ENCODE results near the gene TMSB4X.

Gene TMSB4X

DNA sequence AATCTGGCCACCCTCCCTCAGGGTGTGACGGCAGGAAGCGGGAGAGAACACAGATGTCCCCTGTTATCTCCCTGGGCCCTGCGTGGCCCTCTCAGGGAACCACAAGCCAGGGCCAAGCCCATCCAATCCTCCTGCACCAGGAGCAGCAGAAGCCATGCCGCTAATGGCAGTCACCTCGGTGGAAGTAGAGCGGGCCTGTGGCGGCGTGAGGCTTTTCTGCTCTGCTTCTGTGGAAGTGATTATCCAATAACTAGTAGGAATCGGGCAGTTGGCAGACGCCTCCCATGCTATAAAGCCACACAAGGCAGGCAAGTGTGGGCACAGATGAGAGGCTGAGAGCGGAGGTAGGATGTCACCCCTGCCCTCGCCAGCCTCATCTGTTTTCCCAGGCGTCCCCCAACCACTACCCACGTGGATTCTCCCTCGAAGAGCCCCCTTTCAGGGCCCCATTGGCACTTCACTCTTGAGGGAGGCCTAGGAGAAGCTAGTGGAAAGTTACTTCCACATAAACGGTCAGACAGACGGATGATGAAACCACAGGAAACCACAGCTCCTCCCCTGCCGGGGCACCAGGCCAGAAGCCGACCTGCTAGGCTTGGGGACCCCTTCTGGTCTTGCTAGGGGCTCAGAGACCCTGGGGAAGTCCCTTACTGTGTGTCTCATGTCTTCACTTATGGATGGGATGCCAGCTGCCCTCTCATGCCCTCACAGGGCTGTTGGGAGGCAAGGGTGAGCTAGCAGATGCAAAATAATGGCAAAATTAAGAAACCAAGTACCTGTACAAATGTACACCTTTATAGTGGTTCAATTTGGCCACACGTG is 18.8 kb upstream of the TMSB4X start:
- Histone ChIP-seq H2BK15ac (replicated peaks; ENCODE audit: low read depth) (no peak overlapping the region), H3K4me3 (ENCODE audit: low read length) (no peak overlapping the region), H3K27ac (ENCODE audit: low read depth, low read length) (peak overlapping the region; percentile 66), H2BK120ac (ENCODE audit: low read depth, low read length) (peak overlapping the region; percentile 68), H4K5ac (ENCODE audit: low read length) (no peak overlapping the region), H3K4me1 (ENCODE audit: control insufficient read depth, low read depth, low read length) (no peaks in the 10 kb centered on the region), H3K9ac (ENCODE audit: low read length) (no peak overlapping the region), H4K8ac (ENCODE audit: low read depth, low read length) (peak overlapping the region; percentile 97), H2AK5ac (ENCODE audit: low read length) (no peak overlapping the region), H3K79me1 (ENCODE audit: low read length) (no peaks in the 10 kb centered on the region), H2BK5ac (ENCODE audit: low read length) (peak overlapping the region; percentile 83), H3K4me2 (ENCODE audit: low read length) (no peak overlapping the region), H3K18ac (ENCODE audit: low read length) (peak overlapping the region; percentile 39), H3K23ac (ENCODE audit: low read length) (no peak overlapping the region), H3K36me3 (ENCODE audit: control insufficient read depth, insufficient read depth, low read length) (no peaks in the 10 kb centered on the region), H3K4ac (ENCODE audit: low read depth, low read length) (no peak overlapping the region), H3K79me2 (ENCODE audit: control insufficient read depth, insufficient read depth, low read length) (no peaks in the 10 kb centered on the region), H3K56ac (ENCODE audit: low read length) (peak overlapping the region; percentile 67), H3K27me3 (ENCODE audit: insufficient read depth, low read length, poor library complexity) (no peaks in the 10 kb centered on the region)
- WGBS (ENCODE audit: extremely low coverage, insufficient coverage, low lambda C conversion rate): no CpG with 5 or more reads among the region's 20 CpGs
- peak; percentile 67 for DNase-seq

DNA sequence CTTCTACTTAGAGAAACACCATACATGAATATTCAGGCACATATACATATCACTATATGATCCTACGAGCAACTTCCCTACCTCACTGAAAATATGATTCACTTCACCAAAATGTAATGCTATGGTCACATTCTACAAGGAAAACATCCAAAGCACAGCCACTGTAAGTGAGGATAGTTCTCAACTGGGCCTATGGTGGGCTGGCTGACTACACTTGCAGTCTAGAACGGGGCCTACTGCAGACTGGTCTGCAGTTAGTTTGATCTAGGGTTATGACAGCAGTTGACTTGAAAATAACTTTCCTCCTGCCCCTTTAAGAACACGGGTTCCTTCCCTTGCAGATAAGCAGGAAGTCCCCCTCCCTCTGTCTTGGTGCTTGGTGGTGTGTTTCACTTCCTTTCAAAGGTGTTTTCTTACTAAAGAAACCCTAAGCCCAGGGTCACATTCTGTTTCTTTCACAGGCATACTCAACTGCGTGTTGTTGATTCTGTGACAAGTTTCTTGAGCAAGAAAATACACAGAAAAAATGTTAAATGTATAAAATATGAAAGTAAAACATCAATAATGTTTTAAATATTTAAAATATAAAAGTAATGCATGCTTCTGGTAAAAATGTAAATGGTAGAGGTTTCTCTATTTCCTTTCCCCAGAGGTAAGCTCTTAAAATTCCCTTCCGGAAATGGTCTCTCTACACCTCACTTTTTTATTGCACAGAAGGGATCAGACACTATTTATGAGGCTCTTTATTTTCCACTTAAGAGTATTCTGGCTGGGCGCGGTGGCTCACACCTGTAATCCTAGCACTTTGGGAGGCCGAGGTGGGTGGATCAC is 18.0 kb upstream of the TMSB4X start:
- Histone ChIP-seq H3K4me3 (ENCODE audit: low read length) (no peak overlapping the region), H3K79me2 (ENCODE audit: control insufficient read depth, insufficient read depth, low read length) (no peaks in the 10 kb centered on the region), H4K5ac (ENCODE audit: low read length) (no peak overlapping the region), H4K8ac (ENCODE audit: low read depth, low read length) (no peak overlapping the region), H2BK15ac (replicated peaks; ENCODE audit: low read depth) (no peak overlapping the region), H3K9ac (ENCODE audit: low read length) (no peak overlapping the region), H2AK5ac (ENCODE audit: low read length) (no peak overlapping the region), H3K4me2 (ENCODE audit: low read length) (no peak overlapping the region), H3K27ac (ENCODE audit: low read depth, low read length) (peak overlapping the region; percentile 66), H3K36me3 (ENCODE audit: control insufficient read depth, insufficient read depth, low read length) (no peaks in the 10 kb centered on the region), H3K56ac (ENCODE audit: low read length) (peak overlapping the region; percentile 64), H3K18ac (ENCODE audit: low read length) (no peak overlapping the region), H3K4me1 (ENCODE audit: control insufficient read depth, low read depth, low read length) (no peaks in the 10 kb centered on the region), H3K4ac (ENCODE audit: low read depth, low read length) (no peak overlapping the region), H2BK120ac (ENCODE audit: low read depth, low read length) (peak overlapping the region; percentile 36), H3K79me1 (ENCODE audit: low read length) (no peaks in the 10 kb centered on the region), H3K27me3 (ENCODE audit: insufficient read depth, low read length, poor library complexity) (no peaks in the 10 kb centered on the region), H3K23ac (ENCODE audit: low read length) (no peak overlapping the region), H2BK5ac (ENCODE audit: low read length) (no peak overlapping the region)
- DNase-seq: peak; percentile 70
- no CpG with 5 or more reads among the region's 8 CpGs for WGBS (ENCODE audit: extremely low coverage, insufficient coverage, low lambda C conversion rate)

DNA sequence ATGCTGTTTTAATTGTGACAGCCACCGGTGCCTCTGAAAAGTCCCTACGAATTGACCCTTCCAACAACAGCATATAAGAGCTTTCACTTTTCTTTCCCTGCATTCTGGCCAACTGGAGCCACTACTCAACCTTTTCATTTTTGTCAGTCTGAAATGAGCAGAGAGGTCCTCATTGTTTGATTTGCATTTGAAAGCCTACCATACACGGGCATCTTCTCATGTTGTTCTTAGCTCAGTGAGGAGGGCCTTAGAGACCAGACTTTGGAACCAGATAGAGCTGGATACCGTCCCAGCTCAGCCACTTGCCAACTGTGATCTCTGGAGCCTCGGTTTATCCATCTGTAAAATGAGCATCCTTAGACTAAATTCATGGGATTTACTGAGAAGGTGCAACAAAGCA is 16.9 kb upstream of the TMSB4X start:
- H3K36me3 ChIP-seq (ENCODE audit: control insufficient read depth, insufficient read depth, low read length): no peaks in the 10 kb centered on the region
- no peak overlapping the region for H3K56ac ChIP-seq (ENCODE audit: low read length)
- no peak overlapping the region for H4K5ac ChIP-seq (ENCODE audit: low read length)
- peak overlapping the region; percentile 19 for H2BK15ac ChIP-seq (replicated peaks; ENCODE audit: low read depth)
- H3K4ac ChIP-seq (ENCODE audit: low read depth, low read length): peak overlapping the region; percentile 36
- no peak overlapping the region for H2AK5ac ChIP-seq (ENCODE audit: low read length)
- no peak overlapping the region for H3K9ac ChIP-seq (ENCODE audit: low read length)
- H3K79me2 ChIP-seq (ENCODE audit: control insufficient read depth, insufficient read depth, low read length): no peaks in the 10 kb centered on the region
- peak overlapping the region; percentile 61 for H2BK120ac ChIP-seq (ENCODE audit: low read depth, low read length)
- H2BK5ac ChIP-seq (ENCODE audit: low read length): no peak overlapping the region
- H3K4me1 ChIP-seq (ENCODE audit: control insufficient read depth, low read depth, low read length): no peaks in the 10 kb centered on the region
- no peak overlapping the region for H3K23ac ChIP-seq (ENCODE audit: low read length)
- H4K8ac ChIP-seq (ENCODE audit: low read depth, low read length): no peak overlapping the region
- DNase-seq: no peak
- H3K4me2 ChIP-seq (ENCODE audit: low read length): no peak overlapping the region
- no peaks in the 10 kb centered on the region for H3K79me1 ChIP-seq (ENCODE audit: low read length)
- H3K18ac ChIP-seq (ENCODE audit: low read length): no peak overlapping the region
- H3K27ac ChIP-seq (ENCODE audit: low read depth, low read length): no peak overlapping the region
- H3K27me3 ChIP-seq (ENCODE audit: insufficient read depth, low read length, poor library complexity): no peaks in the 10 kb centered on the region
- WGBS (ENCODE audit: extremely low coverage, insufficient coverage, low lambda C conversion rate): no CpG with 5 or more reads among the region's 5 CpGs
- H3K4me3 ChIP-seq (ENCODE audit: low read length): no peak overlapping the region

DNA sequence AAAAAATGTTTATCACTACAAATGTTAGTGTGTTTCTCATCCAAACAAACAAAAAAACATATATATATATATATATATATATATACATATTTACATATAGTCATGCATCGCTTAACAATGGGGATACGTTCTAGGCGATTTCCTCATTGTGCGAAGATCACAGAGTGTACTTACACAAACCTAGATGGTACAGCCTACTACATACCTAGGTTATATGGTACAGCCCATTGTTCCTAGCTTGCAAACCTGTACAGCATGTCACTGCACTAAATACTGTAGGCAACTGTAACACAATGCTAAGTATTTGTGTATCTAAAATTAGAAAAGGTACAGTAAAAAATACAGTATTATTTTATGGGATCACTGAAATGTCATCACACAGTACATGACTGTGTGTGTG is 16.4 kb upstream of the TMSB4X start:
- Histone ChIP-seq H3K79me1 (ENCODE audit: low read length) (no peaks in the 10 kb centered on the region), H2BK15ac (replicated peaks; ENCODE audit: low read depth) (no peak overlapping the region), H3K4me1 (ENCODE audit: control insufficient read depth, low read depth, low read length) (no peaks in the 10 kb centered on the region), H3K56ac (ENCODE audit: low read length) (no peak overlapping the region), H4K5ac (ENCODE audit: low read length) (no peak overlapping the region), H3K4me3 (ENCODE audit: low read length) (no peak overlapping the region), H3K27ac (ENCODE audit: low read depth, low read length) (no peak overlapping the region), H3K4ac (ENCODE audit: low read depth, low read length) (no peak overlapping the region), H2BK5ac (ENCODE audit: low read length) (no peak overlapping the region), H2AK5ac (ENCODE audit: low read length) (no peak overlapping the region), H2BK120ac (ENCODE audit: low read depth, low read length) (no peak overlapping the region), H3K27me3 (ENCODE audit: insufficient read depth, low read length, poor library complexity) (no peaks in the 10 kb centered on the region), H3K4me2 (ENCODE audit: low read length) (no peak overlapping the region), H3K18ac (ENCODE audit: low read length) (no peak overlapping the region), H3K36me3 (ENCODE audit: control insufficient read depth, insufficient read depth, low read length) (no peaks in the 10 kb centered on the region), H4K8ac (ENCODE audit: low read depth, low read length) (no peak overlapping the region), H3K79me2 (ENCODE audit: control insufficient read depth, insufficient read depth, low read length) (no peaks in the 10 kb centered on the region), H3K9ac (ENCODE audit: low read length) (no peak overlapping the region), H3K23ac (ENCODE audit: low read length) (no peak overlapping the region)
- WGBS (ENCODE audit: extremely low coverage, insufficient coverage, low lambda C conversion rate): no CpG with 5 or more reads among the region's 4 CpGs
- no peak for DNase-seq

DNA sequence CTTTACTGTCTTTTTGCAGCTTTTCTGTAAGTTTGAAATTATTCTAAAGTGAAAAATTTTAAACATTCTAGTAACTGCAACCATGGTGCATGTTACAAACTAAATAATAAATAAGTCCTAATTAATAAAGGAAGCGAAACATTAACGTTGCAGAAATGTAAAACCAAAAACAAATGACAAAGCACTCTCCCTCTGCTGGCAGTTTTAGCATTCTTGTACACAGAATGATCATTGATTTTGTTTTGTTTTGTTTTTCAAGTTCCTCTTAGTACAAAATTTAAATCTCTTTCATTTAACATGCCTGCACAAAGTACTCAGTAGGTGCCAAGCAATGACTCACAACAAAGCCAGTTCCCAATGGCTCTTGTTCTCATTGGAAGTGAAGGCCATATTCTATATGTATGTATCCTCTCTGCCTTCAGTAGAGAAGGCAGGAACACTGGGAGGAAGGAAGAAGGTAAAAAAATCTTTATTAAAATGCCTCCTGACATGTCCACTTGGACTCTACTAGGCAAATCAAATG is 13.7 kb upstream of the TMSB4X start:
- Histone ChIP-seq H3K27ac (ENCODE audit: low read depth, low read length) (no peak overlapping the region), H3K18ac (ENCODE audit: low read length) (no peak overlapping the region), H3K4me1 (ENCODE audit: control insufficient read depth, low read depth, low read length) (no peaks in the 10 kb centered on the region), H3K4me2 (ENCODE audit: low read length) (no peak overlapping the region), H3K27me3 (ENCODE audit: insufficient read depth, low read length, poor library complexity) (no peaks in the 10 kb centered on the region), H4K8ac (ENCODE audit: low read depth, low read length) (no peak overlapping the region), H2BK15ac (replicated peaks; ENCODE audit: low read depth) (no peak overlapping the region), H3K79me2 (ENCODE audit: control insufficient read depth, insufficient read depth, low read length) (no peaks in the 10 kb centered on the region), H3K56ac (ENCODE audit: low read length) (no peak overlapping the region), H2BK120ac (ENCODE audit: low read depth, low read length) (no peak overlapping the region), H3K9ac (ENCODE audit: low read length) (no peak overlapping the region), H3K36me3 (ENCODE audit: control insufficient read depth, insufficient read depth, low read length) (no peaks in the 10 kb centered on the region), H3K4me3 (ENCODE audit: low read length) (no peak overlapping the region), H3K23ac (ENCODE audit: low read length) (no peak overlapping the region), H3K79me1 (ENCODE audit: low read length) (no peaks in the 10 kb centered on the region), H3K4ac (ENCODE audit: low read depth, low read length) (no peak overlapping the region), H2AK5ac (ENCODE audit: low read length) (no peak overlapping the region), H2BK5ac (ENCODE audit: low read length) (no peak overlapping the region), H4K5ac (ENCODE audit: low read length) (no peak overlapping the region)
- WGBS (ENCODE audit: extremely low coverage, insufficient coverage, low lambda C conversion rate): no CpG with 5 or more reads among the region's 2 CpGs
- DNase-seq: no peak

Data from mesendoderm (in vitro differentiated cells).